Cardiac muscle cell (in vitro differentiated cells and primary cell): Measurements from ENCODE around the gene FKBP9. TPM values are rescaled to one million over a fixed set of nuclear protein-coding genes. Genes with fewer than 3 reads are reported as not detected.
A peak's percentile ranks its signal among the peaks of the same experiment; 100 is the strongest.
"Not testable (repeated sequence)": the region's sequence is repeated elsewhere in the genome, so short reads cannot be mapped to it uniquely, and the experiment has no call there.

ENCODE experiments used
- DNase-seq, 2 donors: peaks; one replicate each; pipeline versions ENCODE4 v3.0.0 to v3.0.0-alpha.2; 2010 to 2017; ENCODE audit warnings: low read depth in 1 of 2, low spot score in 1 of 2
- H3K27ac ChIP-seq: fragments of 200-600 bp; sonication (generic); 2 replicates; pipeline ENCODE4 v1.5.1; 2016
- H3K27me3 ChIP-seq: fragments of 200-600 bp; sonication (generic); 2 replicates; pipeline ENCODE4 v1.6.0; 2016; ENCODE audit warnings: control low read depth
- H3K36me3 ChIP-seq: fragments of 200-600 bp; sonication (generic); 2 replicates; pipeline ENCODE4 v1.5.1; 2016; ENCODE audit warnings: control low read depth
- H3K4me1 ChIP-seq: fragments of 200-600 bp; sonication (generic); 2 replicates; pipeline ENCODE4 v1.8.1; 2017; ENCODE audit warnings: low read depth, mild to moderate bottlenecking, mixed run types
- H3K4me3 ChIP-seq: fragments of 200-600 bp; sonication (generic); 2 replicates; pipeline ENCODE4 v1.5.1; 2016; ENCODE audit warnings: mild to moderate bottlenecking
- H3K9me3 ChIP-seq: fragments of 200-600 bp; sonication (generic); 2 replicates; pipeline ENCODE4 v1.5.1; 2017; ENCODE audit warnings: low read depth, mild to moderate bottlenecking, control low read depth
- polyA plus RNA-seq: library from polyadenylated mRNA; unstranded; fragments of >200 nt; fragmentation: Nextera tagmentation; extraction: Ambion mirVana; gene quantifications from 2 replicates; pipeline ENCODE4 v1.2.1, GENCODE V29; 2016
- total RNA-seq: library from RNA; depleted of rRNA; stranded (reverse); fragments of >200 nt; gene quantifications from 2 replicates; pipeline ENCODE4 v1.2.3, GENCODE V29; 2016
- TF ChIP-seq, protein P1 (sequence below): IDR thresholded peaks from 2 replicates; pipeline ENCODE4 v1.5.1; 2012; ENCODE audit warnings: low read depth, mild to moderate bottlenecking, low read length

The FKBP9 gene
- total and polyA plus RNA-seq, 2 experiments from 2014 or later: 58.0 to 123 TPM

DNA sequence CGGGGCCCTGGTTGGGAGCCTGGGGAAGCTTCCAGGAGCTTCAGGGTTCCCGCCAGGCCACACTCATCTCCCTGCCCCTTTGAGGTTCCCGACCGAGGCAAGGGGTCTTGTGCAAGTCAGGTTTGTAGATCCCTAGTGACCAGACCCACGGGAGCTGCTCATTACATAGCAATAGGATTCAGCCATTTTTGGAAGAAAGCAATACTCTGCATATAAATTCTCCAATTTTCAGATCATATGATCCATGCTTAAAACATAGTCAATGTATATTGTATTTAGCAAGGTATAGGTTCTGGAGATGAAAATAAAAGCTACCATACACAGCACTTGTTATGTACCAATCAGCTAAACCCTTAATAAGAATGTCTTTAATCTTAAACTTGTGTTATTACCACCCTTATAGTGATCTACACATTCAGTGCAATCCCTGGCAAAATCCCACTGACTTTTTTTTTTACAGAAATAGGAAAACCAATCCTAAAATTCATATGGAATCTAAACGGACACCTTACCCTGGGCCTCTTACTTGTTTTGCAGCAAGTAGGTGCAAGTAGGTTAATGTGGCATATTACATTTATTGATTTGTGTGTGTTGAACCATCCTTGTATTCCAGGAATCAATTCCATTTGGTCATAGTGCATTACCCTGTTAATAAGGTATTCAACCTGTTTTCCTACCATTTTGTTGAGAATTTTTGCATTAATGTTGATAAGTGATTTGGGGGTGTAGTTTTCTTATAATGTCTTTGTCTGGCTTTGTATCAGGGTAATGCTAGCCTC, 13.8 kb upstream of the FKBP9 start:
- no peak for DNase-seq
- Histone ChIP-seq H3K9me3 (no peaks in the 10 kb centered on the region), H3K27me3 (peaks cover 2% of the 10 kb centered on the region), H3K36me3 (no peaks in the 10 kb centered on the region), H3K4me1 (peaks cover 7% of the 10 kb centered on the region), H3K27ac (no peak overlapping the region), H3K4me3 (peak overlapping the region; percentile 74)
- TF ChIP-seq, protein P1, sequence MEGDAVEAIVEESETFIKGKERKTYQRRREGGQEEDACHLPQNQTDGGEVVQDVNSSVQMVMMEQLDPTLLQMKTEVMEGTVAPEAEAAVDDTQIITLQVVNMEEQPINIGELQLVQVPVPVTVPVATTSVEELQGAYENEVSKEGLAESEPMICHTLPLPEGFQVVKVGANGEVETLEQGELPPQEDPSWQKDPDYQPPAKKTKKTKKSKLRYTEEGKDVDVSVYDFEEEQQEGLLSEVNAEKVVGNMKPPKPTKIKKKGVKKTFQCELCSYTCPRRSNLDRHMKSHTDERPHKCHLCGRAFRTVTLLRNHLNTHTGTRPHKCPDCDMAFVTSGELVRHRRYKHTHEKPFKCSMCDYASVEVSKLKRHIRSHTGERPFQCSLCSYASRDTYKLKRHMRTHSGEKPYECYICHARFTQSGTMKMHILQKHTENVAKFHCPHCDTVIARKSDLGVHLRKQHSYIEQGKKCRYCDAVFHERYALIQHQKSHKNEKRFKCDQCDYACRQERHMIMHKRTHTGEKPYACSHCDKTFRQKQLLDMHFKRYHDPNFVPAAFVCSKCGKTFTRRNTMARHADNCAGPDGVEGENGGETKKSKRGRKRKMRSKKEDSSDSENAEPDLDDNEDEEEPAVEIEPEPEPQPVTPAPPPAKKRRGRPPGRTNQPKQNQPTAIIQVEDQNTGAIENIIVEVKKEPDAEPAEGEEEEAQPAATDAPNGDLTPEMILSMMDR: peak; percentile 52

DNA sequence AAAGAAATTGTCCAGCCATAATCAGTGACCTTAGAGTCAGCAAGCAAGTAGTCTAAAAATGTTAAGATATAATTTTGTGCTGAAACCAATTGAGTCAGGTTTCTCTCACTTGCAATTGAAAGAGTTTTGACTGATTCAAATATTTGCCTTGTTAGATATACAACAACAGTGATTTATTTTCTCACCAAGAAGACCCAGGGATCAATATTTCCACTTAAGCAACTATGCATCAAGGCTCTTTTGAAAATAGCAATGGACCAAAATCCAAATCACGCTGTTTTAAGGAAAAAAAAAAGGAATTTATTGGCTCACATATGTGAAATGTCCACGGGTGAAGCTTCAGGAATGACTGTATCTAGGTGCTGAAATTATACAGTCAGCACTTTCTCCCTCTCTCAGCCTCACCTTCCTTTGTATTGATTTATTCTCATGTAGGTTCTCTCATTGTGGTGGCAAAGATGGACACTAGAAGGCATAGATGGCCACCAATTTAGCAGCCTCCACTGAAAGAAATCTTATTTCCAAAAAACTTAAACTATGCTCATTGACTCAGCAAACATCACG, 9.7 kb upstream of the FKBP9 start:
- no peak for DNase-seq
- peaks cover 2% of the 10 kb centered on the region for H3K27me3 ChIP-seq
- H3K36me3 ChIP-seq: no peaks in the 10 kb centered on the region
- H3K9me3 ChIP-seq: no peaks in the 10 kb centered on the region
- no peak overlapping the region for H3K27ac ChIP-seq
- no peaks in the 10 kb centered on the region for H3K4me1 ChIP-seq
- H3K4me3 ChIP-seq: no peak overlapping the region
- TF ChIP-seq, protein P1: no peak

DNA sequence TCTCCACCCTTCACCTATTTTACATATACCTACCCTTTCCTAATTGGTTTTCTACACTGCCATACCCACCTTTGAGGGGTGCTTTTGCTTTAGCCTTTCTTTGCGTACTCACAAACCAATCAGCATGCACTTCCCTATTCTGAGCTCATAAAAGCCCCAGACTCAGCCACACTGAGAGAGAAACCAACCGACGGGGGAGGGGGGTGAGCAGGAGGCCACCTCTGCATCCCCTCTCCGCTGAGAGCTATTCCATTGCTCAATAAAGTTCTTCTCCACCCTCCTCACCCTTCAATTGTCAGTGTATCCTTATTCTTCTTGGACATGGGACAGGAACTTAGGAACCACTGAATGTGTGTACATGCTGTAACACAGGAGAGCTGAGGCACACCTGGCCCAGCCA, 9.0 kb upstream of the FKBP9 start:
- no peak overlapping the region for H3K4me3 ChIP-seq
- no peak overlapping the region for H3K27ac ChIP-seq
- TF ChIP-seq, protein P1: no peak
- H3K36me3 ChIP-seq: no peaks in the 10 kb centered on the region
- H3K27me3 ChIP-seq: peaks cover 2% of the 10 kb centered on the region
- H3K9me3 ChIP-seq: no peaks in the 10 kb centered on the region
- H3K4me1 ChIP-seq: no peaks in the 10 kb centered on the region
- DNase-seq: no peak

DNA sequence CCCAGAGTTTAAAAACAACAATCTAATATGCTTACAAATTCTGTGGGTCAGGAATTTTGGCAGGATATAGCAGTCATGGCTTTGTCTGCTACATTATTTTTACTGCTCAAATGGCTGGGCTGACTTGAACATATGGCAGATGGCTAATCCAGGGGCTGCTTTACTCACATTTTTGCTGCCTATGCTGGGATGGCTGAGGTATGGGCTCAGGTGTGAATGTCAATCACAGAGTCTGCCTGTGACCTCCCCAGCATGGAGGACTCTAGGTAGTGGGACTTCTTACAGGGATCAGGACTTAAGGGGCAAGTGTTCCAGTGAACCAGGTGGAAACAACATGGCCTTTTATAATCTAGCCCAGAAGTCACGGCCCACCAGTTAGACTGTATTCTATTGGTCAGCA, 4.4 kb upstream of the FKBP9 start:
- Histone ChIP-seq H3K4me3 (no peak overlapping the region), H3K4me1 (no peaks in the 10 kb centered on the region), H3K9me3 (no peaks in the 10 kb centered on the region), H3K27ac (no peak overlapping the region), H3K36me3 (no peaks in the 10 kb centered on the region), H3K27me3 (no peaks in the 10 kb centered on the region)
- TF ChIP-seq, protein P1: no peak
- no peak for DNase-seq

DNA sequence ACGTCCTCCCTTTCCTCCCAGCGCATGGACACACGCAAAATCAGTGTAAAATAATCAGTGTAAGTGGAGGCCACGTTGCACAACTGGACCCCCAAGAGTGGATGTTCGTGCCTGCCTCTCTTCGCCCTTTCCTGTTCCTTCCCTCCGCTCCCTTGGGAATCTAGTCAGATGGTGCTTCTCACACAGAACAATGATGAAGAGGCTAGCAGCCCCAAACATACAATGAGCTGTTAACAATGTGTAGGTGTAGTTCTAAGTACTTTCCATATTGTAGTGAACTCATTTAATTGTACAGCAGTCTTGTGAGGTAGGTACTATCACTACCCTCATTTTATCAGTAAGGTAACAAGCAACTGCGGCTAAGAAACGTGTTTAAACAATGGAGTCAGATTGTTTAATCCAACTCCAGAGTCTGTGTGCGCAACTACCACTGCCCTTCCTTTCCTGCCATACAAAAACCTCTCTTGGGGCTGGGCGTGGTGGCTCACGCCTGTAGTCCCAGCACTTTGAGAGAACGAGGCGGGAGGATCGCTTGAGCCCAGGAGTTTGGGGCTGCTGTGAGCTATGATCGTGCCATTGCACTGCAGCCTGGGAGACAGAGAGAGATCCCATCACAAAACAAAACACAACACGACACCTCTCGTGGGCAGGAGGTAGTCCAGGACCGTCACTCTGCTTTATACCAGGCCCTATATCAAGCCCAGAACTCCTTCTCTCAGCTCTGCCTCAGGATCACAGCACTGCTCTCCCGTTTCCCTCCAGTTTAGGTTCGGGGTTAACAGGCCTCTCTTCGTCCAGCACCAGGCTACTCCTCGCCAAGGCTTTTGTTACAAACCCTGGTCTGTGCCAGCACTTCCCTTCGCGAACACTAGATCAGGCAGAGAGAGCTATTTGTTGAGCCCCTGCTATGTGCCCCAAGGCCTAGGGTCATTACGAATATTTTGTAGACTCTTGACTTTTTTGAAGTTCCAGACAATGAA, 1.1 kb downstream of the FKBP9 start:
- no peaks in the 10 kb centered on the region for H3K9me3 ChIP-seq
- no peak overlapping the region for H3K27ac ChIP-seq
- TF ChIP-seq, protein P1: no peak
- H3K4me1 ChIP-seq: no peaks in the 10 kb centered on the region
- peak in 1 of 2 donors; percentile 84 for DNase-seq
- H3K36me3 ChIP-seq: no peaks in the 10 kb centered on the region
- no peaks in the 10 kb centered on the region for H3K27me3 ChIP-seq
- H3K4me3 ChIP-seq: peak overlapping the region; percentile 73

DNA sequence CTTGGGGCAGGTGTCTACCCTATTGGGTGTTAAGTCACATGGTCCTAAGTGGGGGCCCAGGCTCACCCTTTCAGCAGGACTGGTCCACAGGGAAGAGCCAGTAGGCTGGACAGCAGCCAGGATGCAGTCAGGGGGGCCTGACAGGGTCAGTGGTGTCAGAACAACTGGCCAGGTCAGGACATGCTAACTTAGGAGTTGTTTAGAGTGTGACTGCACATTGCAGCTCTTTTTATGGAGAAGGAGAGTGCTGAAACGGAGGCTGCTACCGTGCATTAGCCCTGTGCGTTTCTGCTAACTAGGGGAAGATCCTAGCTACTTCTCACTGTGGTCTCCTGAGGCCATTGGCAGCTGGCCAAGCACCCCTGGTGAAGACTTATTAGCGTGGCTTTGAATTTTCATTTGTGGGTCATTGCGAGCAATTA, 6.7 kb downstream of the FKBP9 start:
- H3K4me3 ChIP-seq, H3K4me1 ChIP-seq, H3K9me3 ChIP-seq, H3K36me3 ChIP-seq, H3K27me3 ChIP-seq: not testable (repeated sequence)
- DNase-seq: peak in 1 of 2 donors; percentile 19
- H3K27ac ChIP-seq: peak overlapping the region; percentile 4
